Measurements from ENCODE around the gene GALNTL6. TPM values are rescaled to one million over a fixed set of nuclear protein-coding genes. Genes with fewer than 3 reads are reported as not detected.

The GALNTL6 gene
- total and polyA plus RNA-seq, 2 donors (not counting 1 experiment from before 2014, with no cell fraction given): 0.99 to 1.1 TPM

GRCh38 chr4:172945611-172946010 lies 1132.4 kb downstream of the GALNTL6 start:
- Histone ChIP-seq H3K4me2 (replicated peaks; ENCODE audit: low read depth, low read length, poor library complexity, severe bottlenecking) (no peak overlapping the region), H2AFZ (ENCODE audit: insufficient read depth, low read depth, low read length, poor library complexity, severe bottlenecking) (no peak overlapping the region), H3K4me1 (ENCODE audit: control insufficient read depth in 2 of 2, insufficient read depth in 2 of 2, low read length in 2 of 2) (no peaks in the 10 kb centered on the region), H3K9me3 (ENCODE audit: control extremely low read depth in 1 of 3, control insufficient read depth in 2 of 3, insufficient read depth in 1 of 3, low read length in 2 of 3) (no peaks in the 10 kb centered on the region), H3K27ac (ENCODE audit: low read length in 2 of 2) (no peak overlapping the region), H3K36me3 (replicated peaks in 1 of 2; ENCODE audit: control extremely low read depth in 1 of 2, control insufficient read depth in 1 of 2, extremely low read depth in 1 of 2, insufficient read depth in 2 of 2, low read length in 1 of 2) (no peaks in the 10 kb centered on the region), H3K9ac (ENCODE audit: low read length) (no peak overlapping the region), H4K20me1 (ENCODE audit: control insufficient read depth, insufficient read depth, low read length, poor library complexity, severe bottlenecking) (no peaks in the 10 kb centered on the region), H3K27me3 (replicated peaks in 1 of 4; ENCODE audit: control extremely low read depth in 1 of 4, control insufficient read depth in 3 of 4, insufficient read depth in 4 of 4, low read length in 3 of 4) (peaks cover 0 to 2% (median 0%) of the 10 kb centered on the region in 4 experiments), H3K4me3 (ENCODE audit: control extremely low read depth in 1 of 5, extremely low read depth in 1 of 5, insufficient read depth in 1 of 5, low read depth in 2 of 5, low read length in 4 of 5) (no peak overlapping the region), H3K79me2 (ENCODE audit: control insufficient read depth, insufficient read depth, low read length) (no peaks in the 10 kb centered on the region)
- Mint-ChIP-seq H3K27me3 (no peaks in the 10 kb centered on the region), H3K4me3 (no peak overlapping the region), H3K27ac (no peak overlapping the region), H3K9me3 (ENCODE audit: insufficient read depth) (no peaks in the 10 kb centered on the region), H3K4me1 (no peaks in the 10 kb centered on the region)
- ATAC-seq (ENCODE audit: low read depth) (no peak), DNase-seq (no peak)
- ChIA-PET POLR2A (no interaction called here), CTCF (no interaction called here)
- intact Hi-C loops (cut with micrococcal nuclease): no loop called here
- TF ChIP-seq EZH2 (IDR thresholded peaks at IDR 0.05; ENCODE audit: borderline replicate concordance, insufficient read depth, low read depth, low read length, poor library complexity, severe bottlenecking) (no peak), CTCF (IDR thresholded peaks at IDR 0.05) (no peak)

- Histone ChIP-seq H3K9me3 (ENCODE audit: control extremely low read depth in 1 of 3, control insufficient read depth in 2 of 3, insufficient read depth in 1 of 3, low read length in 2 of 3) (no peaks in the 10 kb centered on the region), H3K27me3 (replicated peaks in 1 of 4; ENCODE audit: control extremely low read depth in 1 of 4, control insufficient read depth in 3 of 4, insufficient read depth in 4 of 4, low read length in 3 of 4) (peaks cover 0 to 2% (median 0%) of the 10 kb centered on the region in 4 experiments), H3K4me2 (replicated peaks; ENCODE audit: low read depth, low read length, poor library complexity, severe bottlenecking) (no peak overlapping the region), H3K4me1 (ENCODE audit: control insufficient read depth in 2 of 2, insufficient read depth in 2 of 2, low read length in 2 of 2) (no peaks in the 10 kb centered on the region), H3K79me2 (ENCODE audit: control insufficient read depth, insufficient read depth, low read length) (no peaks in the 10 kb centered on the region), H3K9ac (ENCODE audit: low read length) (no peak overlapping the region), H4K20me1 (ENCODE audit: control insufficient read depth, insufficient read depth, low read length, poor library complexity, severe bottlenecking) (no peaks in the 10 kb centered on the region), H3K36me3 (replicated peaks in 1 of 2; ENCODE audit: control extremely low read depth in 1 of 2, control insufficient read depth in 1 of 2, extremely low read depth in 1 of 2, insufficient read depth in 2 of 2, low read length in 1 of 2) (no peaks in the 10 kb centered on the region), H3K4me3 (ENCODE audit: control extremely low read depth in 1 of 5, extremely low read depth in 1 of 5, insufficient read depth in 1 of 5, low read depth in 2 of 5, low read length in 4 of 5) (no peak overlapping the region), H2AFZ (ENCODE audit: insufficient read depth, low read depth, low read length, poor library complexity, severe bottlenecking) (no peak overlapping the region), H3K27ac (ENCODE audit: low read length in 2 of 2) (no peak overlapping the region)
- no peaks in the 10 kb centered on the region for H3K27me3 Mint-ChIP-seq
- ChIA-PET POLR2A (no interaction called here), CTCF (no interaction called here)
- intact Hi-C loops (cut with micrococcal nuclease): no loop called here
- H3K27ac Mint-ChIP-seq: no peak overlapping the region
- no peak overlapping the region for H3K4me3 Mint-ChIP-seq
- H3K4me1 Mint-ChIP-seq: no peaks in the 10 kb centered on the region
- H3K9me3 Mint-ChIP-seq (ENCODE audit: insufficient read depth): no peaks in the 10 kb centered on the region
- no peak for TF ChIP-seq CTCF (IDR thresholded peaks at IDR 0.05)
- TF ChIP-seq EZH2 (IDR thresholded peaks at IDR 0.05; ENCODE audit: borderline replicate concordance, insufficient read depth, low read depth, low read length, poor library complexity, severe bottlenecking): no peak
- WGBS (ENCODE audit: insufficient coverage): no CpG with 5 or more reads among the region's 1 CpG
- DNase-seq (no peak), ATAC-seq (ENCODE audit: low read depth) (no peak)
These were observed 1133.3 kb downstream of the GALNTL6 start for GRCh38 chr4:172946503-172946902.
